Measurements from ENCODE around the gene P2RY12.

DNA sequence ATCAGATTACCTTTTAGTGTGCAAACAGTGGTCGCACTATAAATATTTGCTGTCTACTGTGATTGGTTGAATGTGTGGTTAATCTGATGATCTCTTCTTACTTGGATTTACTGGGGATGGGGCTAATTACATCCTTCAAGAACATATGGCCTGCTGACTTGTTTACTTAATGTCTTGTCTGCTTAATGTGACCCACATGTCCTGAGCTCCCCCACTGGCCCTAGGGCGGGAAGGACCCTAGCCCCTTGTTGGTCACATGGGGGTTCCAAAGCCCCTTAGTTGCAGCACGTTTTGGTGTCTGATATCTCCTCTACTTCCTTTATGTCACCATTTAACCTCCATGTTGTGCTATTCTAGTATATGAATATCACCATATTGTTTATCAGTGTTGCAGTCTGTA, 17.8 kb upstream of the P2RY12 start:
- no peak for TF ChIP-seq EP300 (IDR thresholded peaks at IDR 0.05)
- TF ChIP-seq, protein P1, sequence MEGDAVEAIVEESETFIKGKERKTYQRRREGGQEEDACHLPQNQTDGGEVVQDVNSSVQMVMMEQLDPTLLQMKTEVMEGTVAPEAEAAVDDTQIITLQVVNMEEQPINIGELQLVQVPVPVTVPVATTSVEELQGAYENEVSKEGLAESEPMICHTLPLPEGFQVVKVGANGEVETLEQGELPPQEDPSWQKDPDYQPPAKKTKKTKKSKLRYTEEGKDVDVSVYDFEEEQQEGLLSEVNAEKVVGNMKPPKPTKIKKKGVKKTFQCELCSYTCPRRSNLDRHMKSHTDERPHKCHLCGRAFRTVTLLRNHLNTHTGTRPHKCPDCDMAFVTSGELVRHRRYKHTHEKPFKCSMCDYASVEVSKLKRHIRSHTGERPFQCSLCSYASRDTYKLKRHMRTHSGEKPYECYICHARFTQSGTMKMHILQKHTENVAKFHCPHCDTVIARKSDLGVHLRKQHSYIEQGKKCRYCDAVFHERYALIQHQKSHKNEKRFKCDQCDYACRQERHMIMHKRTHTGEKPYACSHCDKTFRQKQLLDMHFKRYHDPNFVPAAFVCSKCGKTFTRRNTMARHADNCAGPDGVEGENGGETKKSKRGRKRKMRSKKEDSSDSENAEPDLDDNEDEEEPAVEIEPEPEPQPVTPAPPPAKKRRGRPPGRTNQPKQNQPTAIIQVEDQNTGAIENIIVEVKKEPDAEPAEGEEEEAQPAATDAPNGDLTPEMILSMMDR (IDR thresholded peaks at IDR 0.05): no peak
- TF ChIP-seq ZFP36 (IDR thresholded peaks at IDR 0.05; ENCODE audit: borderline replicate concordance, partially characterized antibody): no peak
